ENCODE data around the gene TAF13. TPM values are rescaled to one million over a fixed set of nuclear protein-coding genes. Genes with fewer than 3 reads are reported as not detected.
A peak's percentile ranks its signal among the peaks of the same experiment; 100 is the strongest.

TAF13 gene
- total RNA-seq, 1 donor from 2014 or later: 42.3 TPM

GRCh38 chr1:109099938-109100773 lies 24.4 kb upstream of the TAF13 start:
- peak; percentile 98 for DNase-seq (ENCODE audit: extremely low spot score, unreplicated experiment)
- Mint-ChIP-seq H3K9me3 (ENCODE audit: unreplicated experiment) (no peaks in the 10 kb centered on the region), H3K4me3 (ENCODE audit: unreplicated experiment) (peak overlapping the region; percentile 99), H3K27me3 (ENCODE audit: unreplicated experiment) (no peaks in the 10 kb centered on the region), H3K4me1 (ENCODE audit: unreplicated experiment) (peaks cover 6% of the 10 kb centered on the region), H3K27ac (ENCODE audit: unreplicated experiment) (peak overlapping the region; percentile 89), H3K36me3 (ENCODE audit: unreplicated experiment) (peaks cover 3% of the 10 kb centered on the region)
- TF ChIP-seq CTCF (IDR thresholded peaks at IDR 0.05): peak; percentile 88

- TF ChIP-seq CTCF (IDR thresholded peaks at IDR 0.05): no peak
- no peaks in the 10 kb centered on the region for H3K27me3 Mint-ChIP-seq (ENCODE audit: unreplicated experiment)
- no peak overlapping the region for H3K27ac Mint-ChIP-seq (ENCODE audit: unreplicated experiment)
- H3K4me3 Mint-ChIP-seq (ENCODE audit: unreplicated experiment): no peak overlapping the region
- peaks cover 9% of the 10 kb centered on the region for H3K36me3 Mint-ChIP-seq (ENCODE audit: unreplicated experiment)
- DNase-seq (ENCODE audit: extremely low spot score, unreplicated experiment): no peak
- peaks cover 22% of the 10 kb centered on the region for H3K4me1 Mint-ChIP-seq (ENCODE audit: unreplicated experiment)
- H3K9me3 Mint-ChIP-seq (ENCODE audit: unreplicated experiment): no peaks in the 10 kb centered on the region
Measured at GRCh38 chr1:109096120-109096519, 20.3 kb upstream of the TAF13 start.

GRCh38 chr1:109095631-109096030 lies 19.8 kb upstream of the TAF13 start:
- H3K27me3 Mint-ChIP-seq (ENCODE audit: unreplicated experiment): no peaks in the 10 kb centered on the region
- no peaks in the 10 kb centered on the region for H3K9me3 Mint-ChIP-seq (ENCODE audit: unreplicated experiment)
- no peak overlapping the region for H3K27ac Mint-ChIP-seq (ENCODE audit: unreplicated experiment)
- H3K4me3 Mint-ChIP-seq (ENCODE audit: unreplicated experiment): no peak overlapping the region
- TF ChIP-seq CTCF (IDR thresholded peaks at IDR 0.05): no peak
- peaks cover 24% of the 10 kb centered on the region for H3K4me1 Mint-ChIP-seq (ENCODE audit: unreplicated experiment)
- peaks cover 9% of the 10 kb centered on the region for H3K36me3 Mint-ChIP-seq (ENCODE audit: unreplicated experiment)
- no peak for DNase-seq (ENCODE audit: extremely low spot score, unreplicated experiment)

- H3K27me3 Mint-ChIP-seq (ENCODE audit: unreplicated experiment): no peaks in the 10 kb centered on the region
- no peak for TF ChIP-seq CTCF (IDR thresholded peaks at IDR 0.05)
- no peak overlapping the region for H3K4me3 Mint-ChIP-seq (ENCODE audit: unreplicated experiment)
- no peak overlapping the region for H3K27ac Mint-ChIP-seq (ENCODE audit: unreplicated experiment)
- H3K9me3 Mint-ChIP-seq (ENCODE audit: unreplicated experiment): no peaks in the 10 kb centered on the region
- H3K36me3 Mint-ChIP-seq (ENCODE audit: unreplicated experiment): peaks cover 9% of the 10 kb centered on the region
- no peak for DNase-seq (ENCODE audit: extremely low spot score, unreplicated experiment)
- H3K4me1 Mint-ChIP-seq (ENCODE audit: unreplicated experiment): peaks cover 27% of the 10 kb centered on the region
Measured at GRCh38 chr1:109094871-109095270, 19.1 kb upstream of the TAF13 start.

- H3K27me3 Mint-ChIP-seq (ENCODE audit: unreplicated experiment): no peaks in the 10 kb centered on the region
- no peak for TF ChIP-seq CTCF (IDR thresholded peaks at IDR 0.05)
- H3K4me1 Mint-ChIP-seq (ENCODE audit: unreplicated experiment): peaks cover 27% of the 10 kb centered on the region
- H3K9me3 Mint-ChIP-seq (ENCODE audit: unreplicated experiment): no peaks in the 10 kb centered on the region
- no peak overlapping the region for H3K4me3 Mint-ChIP-seq (ENCODE audit: unreplicated experiment)
- DNase-seq (ENCODE audit: extremely low spot score, unreplicated experiment): no peak
- no peak overlapping the region for H3K27ac Mint-ChIP-seq (ENCODE audit: unreplicated experiment)
- peaks cover 9% of the 10 kb centered on the region for H3K36me3 Mint-ChIP-seq (ENCODE audit: unreplicated experiment)
Measured at GRCh38 chr1:109094377-109094803, 18.6 kb upstream of the TAF13 start.
